K562 (cell line): Measurements from ENCODE around the gene SORCS2. TPM values are rescaled to one million over a fixed set of nuclear protein-coding genes. Genes with fewer than 3 reads are reported as not detected.

ENCODE experiments used
- ATAC-seq: fragments of 200-7000 bp; cut with Tn5 transposase; 3 replicates; pipeline ENCODE4 v1.9.1; 2020; ENCODE audit warnings: moderate library complexity
- BruUV-seq: library from RNA; stranded (reverse); fragments of 400-500 nt; replicated peaks from 2 replicates; lab custom pipeline; 2021; lab: Mats Ljungman, UMichigan
- CTCF ChIA-PET: fragments of 300-600 bp; formaldehyde crosslinking; extraction: SDS; loops from one replicate; lab custom pipeline; 2021; ENCODE audit warnings: low intra/inter-chr PET ratio; lab: Yijun Ruan, JAX
- POLR2A ChIA-PET: fragments of 300-600, 350-650 bp; sonication (Branson Sonifier 250); formaldehyde crosslinking; extraction: SDS; loops from one replicate; lab custom pipeline; 2021; ENCODE audit warnings: antibody characterized with exemption, inconsistent platforms; lab: Yijun Ruan, JAX
- DNase-seq, 4 experiments: peaks; one replicate each; pipeline versions ENCODE4 v3.0.0 to v3.0.0-alpha.2; 2011 to 2018; ENCODE audit warnings: low spot score in 3 of 4, mixed read lengths in 3 of 4; ENCODE audit errors: extremely low read depth in 1 of 4
- FAIRE-seq: peaks from 2 replicates; lab custom pipeline; 2011; peaks lifted over from hg19 to GRCh38; lab: Jason Lieb, UNC
- H2AFZ ChIP-seq: 2 replicates; pipeline ENCODE4 v1.6.0; 2011; ENCODE audit warnings: low read depth, low read length, control low read depth, inconsistent platforms
- H3K27ac ChIP-seq: fragments of 200-600 bp; 3 replicates; pipeline ENCODE4 v1.8.0; 2011; ENCODE audit warnings: low read depth, mild to moderate bottlenecking, control low read depth, inconsistent platforms, low read length, moderate library complexity, mixed read lengths; ENCODE audit errors: extremely low read depth
- H3K27me3 ChIP-seq, 2 experiments: fragments of 300-600 bp in 1 of 2; 2 replicates in 1 of 2; 3 replicates in 1 of 2; pipeline versions ENCODE4 v1.6.0 to v1.8.0; 2011; ENCODE audit warnings: inconsistent platforms in 2 of 2, low read length in 2 of 2, mild to moderate bottlenecking in 1 of 2, mixed read lengths in 1 of 2, moderate library complexity in 1 of 2; ENCODE audit not compliant: control insufficient read depth in 2 of 2, insufficient read depth in 2 of 2
- H3K36me3 ChIP-seq: fragments of 300-600 bp; 3 replicates; pipeline ENCODE4 v1.8.0; 2011; ENCODE audit warnings: mild to moderate bottlenecking, low read length, inconsistent platforms; ENCODE audit not compliant: control insufficient read depth, insufficient read depth
- H3K4me1 ChIP-seq, 2 experiments: fragments of 200-600 bp in 1 of 2; replicated peaks in 1 of 2; 2 replicates in 1 of 2; 3 replicates in 1 of 2; pipeline versions ENCODE4 v1.5.1 to v1.8.0; 2011; ENCODE audit warnings: inconsistent platforms in 2 of 2, low read length in 2 of 2, mild to moderate bottlenecking in 1 of 2, mixed read lengths in 1 of 2, moderate library complexity in 1 of 2; ENCODE audit not compliant: control insufficient read depth in 2 of 2, insufficient read depth in 2 of 2
- H3K4me2 ChIP-seq: 2 replicates; pipeline ENCODE4 v1.6.1; 2011; ENCODE audit warnings: low read length, control low read depth, inconsistent platforms, mixed read lengths; ENCODE audit not compliant: insufficient read depth
- H3K4me3 ChIP-seq: fragments of 200-600 bp; sonication (generic), shearing (Covaris generic); 2 replicates; pipeline ENCODE4 v1.5.1; 2016; ENCODE audit warnings: control low read depth, inconsistent platforms
- H3K79me2 ChIP-seq: fragments of 200-600 bp; 3 replicates; pipeline ENCODE4 v1.8.0; 2011; ENCODE audit warnings: low read length, inconsistent platforms; ENCODE audit not compliant: control insufficient read depth, insufficient read depth
- H3K9ac ChIP-seq, 2 experiments: 2 replicates each; pipeline versions ENCODE4 v1.6.0 to v1.6.1; 2011; ENCODE audit warnings: low read depth in 2 of 2, low read length in 2 of 2, control low read depth in 1 of 2, inconsistent platforms in 1 of 2, mild to moderate bottlenecking in 1 of 2, mixed read lengths in 1 of 2; ENCODE audit not compliant: insufficient read depth in 1 of 2
- H3K9me1 ChIP-seq: one replicate; pipeline ENCODE4 v1.6.0; 2011; ENCODE audit warnings: inconsistent platforms, mild to moderate bottlenecking, low read length, moderate library complexity; ENCODE audit not compliant: control insufficient read depth, insufficient read depth
- H3K9me3 ChIP-seq: replicated peaks from 2 replicates; pipeline ENCODE4 v1.5.1; 2011; ENCODE audit warnings: low read depth, low read length, inconsistent platforms; ENCODE audit not compliant: control insufficient read depth, insufficient read depth
- H4K20me1 ChIP-seq: replicated peaks from 2 replicates; pipeline ENCODE4 v1.6.1; 2011; ENCODE audit warnings: low read length, inconsistent platforms, mixed read lengths; ENCODE audit not compliant: control insufficient read depth, insufficient read depth
- FOXM1 ChIP-seq, 2 experiments: fragments of 450-650 bp in 1 of 2; sonication (generic) in 1 of 2; formaldehyde crosslinking in 1 of 2; IDR thresholded peaks; 2 replicates each; pipeline versions ENCODE4 v1.6.1 to v1.9.0; 2017 to 2022; ENCODE audit warnings: low read depth in 2 of 2, mild to moderate bottlenecking in 2 of 2, missing genetic modification reagents in 1 of 2, moderate library complexity in 1 of 2
- GABPA ChIP-seq: fragments of 200-800 bp; sonication (Bioruptor generic); conservative IDR thresholded peaks from 2 replicates; pipeline ENCODE4 v1.6.1; 2016; ENCODE audit warnings: low read depth, missing genetic modification characterization, missing compliant biosample characterization
- KAT8 ChIP-seq: fragments of 450-650 bp; IDR thresholded peaks from 2 replicates; pipeline ENCODE4 v1.6.1; 2016; ENCODE audit warnings: low read depth, mild to moderate bottlenecking
- PKNOX1 ChIP-seq: fragments of 450-650 bp; IDR thresholded peaks from 2 replicates; pipeline ENCODE4 v1.6.1; 2016
- RB1 ChIP-seq: fragments of 450-650 bp; IDR thresholded peaks from 2 replicates; pipeline ENCODE4 v1.6.1; 2017; ENCODE audit warnings: low read depth, mild to moderate bottlenecking
- TCFL5 ChIP-seq: fragments of 250-450 bp; sonication (Bioruptor Pico); conservative IDR thresholded peaks from 2 replicates; pipeline ENCODE4 v1.6.1; 2021; ENCODE audit warnings: mild to moderate bottlenecking, moderate library complexity, matching md5 sums
- ZNF717 ChIP-seq: fragments of 250-450 bp; sonication (Bioruptor Pico); IDR thresholded peaks from 2 replicates; pipeline ENCODE4 v1.5.0; 2021
- ZNF76 ChIP-seq: fragments of 250-450 bp; sonication (Bioruptor Pico); IDR thresholded peaks from 2 replicates; pipeline ENCODE4 v1.4.0; 2020; ENCODE audit warnings: mild to moderate bottlenecking, moderate library complexity, borderline replicate concordance
- WGBS: fragments of 100-300 bp; shearing (Covaris generic); methylation state at CpG from one replicate; pipeline ENCODE4 v1.1.6; 2016; ENCODE audit warnings: low coverage, mixed read lengths; ENCODE audit not compliant: insufficient coverage; ENCODE audit errors: missing lambda C conversion rate; 5-methylcytosine and 5-hydroxymethylcytosine counted together
- in situ Hi-C: fragments of 300-500 bp; cut with MboI; formaldehyde crosslinking; loops from 4 replicates; pipeline ENCODE4 v1.15.0; 2018; ENCODE audit warnings: inconsistent platforms, mixed read lengths
- intact Hi-C: fragments of 100-400 bp; cut with micrococcal nuclease; formaldehyde crosslinking; loops from 2 replicates; pipeline ENCODE4 v1.14.2; 2022
- polyA plus RNA-seq, 8 experiments: library from polyadenylated mRNA; depleted of rRNA in 4 of 8; stranded (reverse) in 5 of 8; unstranded in 3 of 8; fragments of >200 nt; fragmentation: Nextera tagmentation in 2 of 8; fragmentation: Illumina TruSeq in 1 of 8; extraction: Ambion mirVana in 2 of 8; extraction: Trizol in 1 of 8; gene quantifications; 2 replicates each; pipeline versions ENCODE4 v1.2.1 to v1.2.3, GENCODE V29; 2011 to 2014; ENCODE audit warnings: inconsistent platforms in 1 of 8, missing spikeins in 1 of 8
- total RNA-seq, 7 experiments: library from RNA; depleted of rRNA in 6 of 7; stranded (reverse); fragments of >200 nt in 6 of 7; fragmentation: Illumina TruSeq in 2 of 7; extraction: Trizol in 2 of 7; gene quantifications; 2 replicates each; pipeline versions ENCODE4 v1.2.1 to v1.2.3, GENCODE V29; 2011 to 2021; ENCODE audit warnings: low replicate concordance in 1 of 7
- TF ChIP-seq, protein P1 (sequence below): fragments of 200-800 bp; sonication (Bioruptor generic); IDR thresholded peaks from 2 replicates; pipeline ENCODE4 v1.6.1; 2017; ENCODE audit warnings: missing genetic modification characterization, missing compliant biosample characterization
- TF ChIP-seq, protein P2 (sequence below), 2 experiments: fragments of 450-650 bp; IDR thresholded peaks; 2 replicates each; pipeline ENCODE4 v1.6.1; 2018; ENCODE audit warnings: mild to moderate bottlenecking in 2 of 2, low read depth in 1 of 2; ENCODE audit not compliant: partially characterized antibody in 2 of 2

Gene SORCS2
- total and polyA plus RNA-seq, 9 of the 15 experiments (the other 6 are each of a cell fraction or from before 2014, with no cell fraction given) = not detected

- no peaks in the 10 kb centered on the region for H3K4me1 ChIP-seq
- H2AFZ ChIP-seq = no peak overlapping the region
- no peak overlapping the region for H3K27ac ChIP-seq
- no peak overlapping the region for H3K4me2 ChIP-seq
- no peak for TF ChIP-seq RB1
- no peak for TF ChIP-seq FOXM1 (IDR thresholded peaks at IDR 0.05; ENCODE audit: low read depth)
- TF ChIP-seq FOXM1 (CRISPR knock-in tag; IDR thresholded peaks at IDR 0.05; ENCODE audit: low read depth) = no peak
- TF ChIP-seq, protein P1, sequence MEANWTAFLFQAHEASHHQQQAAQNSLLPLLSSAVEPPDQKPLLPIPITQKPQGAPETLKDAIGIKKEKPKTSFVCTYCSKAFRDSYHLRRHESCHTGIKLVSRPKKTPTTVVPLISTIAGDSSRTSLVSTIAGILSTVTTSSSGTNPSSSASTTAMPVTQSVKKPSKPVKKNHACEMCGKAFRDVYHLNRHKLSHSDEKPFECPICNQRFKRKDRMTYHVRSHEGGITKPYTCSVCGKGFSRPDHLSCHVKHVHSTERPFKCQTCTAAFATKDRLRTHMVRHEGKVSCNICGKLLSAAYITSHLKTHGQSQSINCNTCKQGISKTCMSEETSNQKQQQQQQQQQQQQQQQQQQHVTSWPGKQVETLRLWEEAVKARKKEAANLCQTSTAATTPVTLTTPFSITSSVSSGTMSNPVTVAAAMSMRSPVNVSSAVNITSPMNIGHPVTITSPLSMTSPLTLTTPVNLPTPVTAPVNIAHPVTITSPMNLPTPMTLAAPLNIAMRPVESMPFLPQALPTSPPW = no peak
- TF ChIP-seq GABPA (tag) = no peak
- no peak for TF ChIP-seq TCFL5 (CRISPR knock-in tag)
- no peak for TF ChIP-seq ZNF717
- TF ChIP-seq, protein P2, sequence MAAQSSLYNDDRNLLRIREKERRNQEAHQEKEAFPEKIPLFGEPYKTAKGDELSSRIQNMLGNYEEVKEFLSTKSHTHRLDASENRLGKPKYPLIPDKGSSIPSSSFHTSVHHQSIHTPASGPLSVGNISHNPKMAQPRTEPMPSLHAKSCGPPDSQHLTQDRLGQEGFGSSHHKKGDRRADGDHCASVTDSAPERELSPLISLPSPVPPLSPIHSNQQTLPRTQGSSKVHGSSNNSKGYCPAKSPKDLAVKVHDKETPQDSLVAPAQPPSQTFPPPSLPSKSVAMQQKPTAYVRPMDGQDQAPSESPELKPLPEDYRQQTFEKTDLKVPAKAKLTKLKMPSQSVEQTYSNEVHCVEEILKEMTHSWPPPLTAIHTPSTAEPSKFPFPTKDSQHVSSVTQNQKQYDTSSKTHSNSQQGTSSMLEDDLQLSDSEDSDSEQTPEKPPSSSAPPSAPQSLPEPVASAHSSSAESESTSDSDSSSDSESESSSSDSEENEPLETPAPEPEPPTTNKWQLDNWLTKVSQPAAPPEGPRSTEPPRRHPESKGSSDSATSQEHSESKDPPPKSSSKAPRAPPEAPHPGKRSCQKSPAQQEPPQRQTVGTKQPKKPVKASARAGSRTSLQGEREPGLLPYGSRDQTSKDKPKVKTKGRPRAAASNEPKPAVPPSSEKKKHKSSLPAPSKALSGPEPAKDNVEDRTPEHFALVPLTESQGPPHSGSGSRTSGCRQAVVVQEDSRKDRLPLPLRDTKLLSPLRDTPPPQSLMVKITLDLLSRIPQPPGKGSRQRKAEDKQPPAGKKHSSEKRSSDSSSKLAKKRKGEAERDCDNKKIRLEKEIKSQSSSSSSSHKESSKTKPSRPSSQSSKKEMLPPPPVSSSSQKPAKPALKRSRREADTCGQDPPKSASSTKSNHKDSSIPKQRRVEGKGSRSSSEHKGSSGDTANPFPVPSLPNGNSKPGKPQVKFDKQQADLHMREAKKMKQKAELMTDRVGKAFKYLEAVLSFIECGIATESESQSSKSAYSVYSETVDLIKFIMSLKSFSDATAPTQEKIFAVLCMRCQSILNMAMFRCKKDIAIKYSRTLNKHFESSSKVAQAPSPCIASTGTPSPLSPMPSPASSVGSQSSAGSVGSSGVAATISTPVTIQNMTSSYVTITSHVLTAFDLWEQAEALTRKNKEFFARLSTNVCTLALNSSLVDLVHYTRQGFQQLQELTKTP (IDR thresholded peaks at IDR 0.05; ENCODE audit: low read depth in 1 of 2, partially characterized antibody in 2 of 2) = no peak
- no peak for TF ChIP-seq KAT8
- TF ChIP-seq ZNF76 (CRISPR knock-in tag) = no peak
- no peak for TF ChIP-seq PKNOX1
- no peaks in the 10 kb centered on the region for H4K20me1 ChIP-seq
- H3K27me3 ChIP-seq = peaks cover 0 to 54% of the 10 kb centered on the region in 2 experiments; a peak in 3 of 5 replicates
- no peaks in the 10 kb centered on the region for H3K9me3 ChIP-seq
- H3K36me3 ChIP-seq = no peaks in the 10 kb centered on the region
- no peaks in the 10 kb centered on the region for H3K79me2 ChIP-seq
- POLR2A ChIA-PET = no interaction called here
- BruUV-seq = no TSS peak
- intact Hi-C loops (no loop called here), in situ Hi-C loops (no loop called here)
- ATAC-seq = no peak
- H3K9ac ChIP-seq = no peak overlapping the region
- no peak for FAIRE-seq
- no peaks in the 10 kb centered on the region for H3K9me1 ChIP-seq
- CTCF ChIA-PET = no interaction called here
- WGBS = 0% methylated on average over 5 of the region's 5 CpGs
- no peak overlapping the region for H3K4me3 ChIP-seq
- no peak for DNase-seq
These were observed 231.1 kb downstream of the SORCS2 start for GRCh38 chr4:7423391-7423790.
